ENCODE results near the gene MSI2.

The MSI2 gene

GRCh38 chr17:57585341-57586195 lies 329.2 kb downstream of the MSI2 start:
- TF ChIP-seq TCF12 (IDR thresholded peaks at IDR 0.05; ENCODE audit: low read depth) (no peak), CREB1 (IDR thresholded peaks at IDR 0.05; ENCODE audit: low read depth) (no peak), RAD21 (IDR thresholded peaks at IDR 0.05; ENCODE audit: low read depth) (no peak), USF1 (IDR thresholded peaks at IDR 0.05) (no peak), EP300 (IDR thresholded peaks at IDR 0.05; ENCODE audit: borderline replicate concordance) (no peak), TEAD4 (IDR thresholded peaks at IDR 0.05) (no peak), FOXM1 (IDR thresholded peaks at IDR 0.05; ENCODE audit: borderline replicate concordance, low read depth) (no peak), CEBPB (IDR thresholded peaks at IDR 0.05) (no peak), TAF1 (IDR thresholded peaks at IDR 0.05; ENCODE audit: low read depth) (no peak)

- TF ChIP-seq NFIC (IDR thresholded peaks at IDR 0.05) (no peak), TCF12 (IDR thresholded peaks at IDR 0.05; ENCODE audit: low read depth) (no peak), FOXM1 (IDR thresholded peaks at IDR 0.05; ENCODE audit: borderline replicate concordance, low read depth) (no peak), TAF1 (IDR thresholded peaks at IDR 0.05; ENCODE audit: low read depth) (no peak), ZBTB7A (IDR thresholded peaks at IDR 0.05; ENCODE audit: low read depth) (no peak), YY1 (IDR thresholded peaks at IDR 0.05; ENCODE audit: low read depth) (no peak), USF1 (IDR thresholded peaks at IDR 0.05) (no peak), CEBPB (IDR thresholded peaks at IDR 0.05) (no peak)
- TF ChIP-seq, protein P1, sequence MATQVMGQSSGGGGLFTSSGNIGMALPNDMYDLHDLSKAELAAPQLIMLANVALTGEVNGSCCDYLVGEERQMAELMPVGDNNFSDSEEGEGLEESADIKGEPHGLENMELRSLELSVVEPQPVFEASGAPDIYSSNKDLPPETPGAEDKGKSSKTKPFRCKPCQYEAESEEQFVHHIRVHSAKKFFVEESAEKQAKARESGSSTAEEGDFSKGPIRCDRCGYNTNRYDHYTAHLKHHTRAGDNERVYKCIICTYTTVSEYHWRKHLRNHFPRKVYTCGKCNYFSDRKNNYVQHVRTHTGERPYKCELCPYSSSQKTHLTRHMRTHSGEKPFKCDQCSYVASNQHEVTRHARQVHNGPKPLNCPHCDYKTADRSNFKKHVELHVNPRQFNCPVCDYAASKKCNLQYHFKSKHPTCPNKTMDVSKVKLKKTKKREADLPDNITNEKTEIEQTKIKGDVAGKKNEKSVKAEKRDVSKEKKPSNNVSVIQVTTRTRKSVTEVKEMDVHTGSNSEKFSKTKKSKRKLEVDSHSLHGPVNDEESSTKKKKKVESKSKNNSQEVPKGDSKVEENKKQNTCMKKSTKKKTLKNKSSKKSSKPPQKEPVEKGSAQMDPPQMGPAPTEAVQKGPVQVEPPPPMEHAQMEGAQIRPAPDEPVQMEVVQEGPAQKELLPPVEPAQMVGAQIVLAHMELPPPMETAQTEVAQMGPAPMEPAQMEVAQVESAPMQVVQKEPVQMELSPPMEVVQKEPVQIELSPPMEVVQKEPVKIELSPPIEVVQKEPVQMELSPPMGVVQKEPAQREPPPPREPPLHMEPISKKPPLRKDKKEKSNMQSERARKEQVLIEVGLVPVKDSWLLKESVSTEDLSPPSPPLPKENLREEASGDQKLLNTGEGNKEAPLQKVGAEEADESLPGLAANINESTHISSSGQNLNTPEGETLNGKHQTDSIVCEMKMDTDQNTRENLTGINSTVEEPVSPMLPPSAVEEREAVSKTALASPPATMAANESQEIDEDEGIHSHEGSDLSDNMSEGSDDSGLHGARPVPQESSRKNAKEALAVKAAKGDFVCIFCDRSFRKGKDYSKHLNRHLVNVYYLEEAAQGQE (IDR thresholded peaks at IDR 0.05; ENCODE audit: low read depth), result no peak
Measured at GRCh38 chr17:57586196-57586740, 329.9 kb downstream of the MSI2 start.

- TF ChIP-seq NFIC (IDR thresholded peaks at IDR 0.05), result no peak
Measured at GRCh38 chr17:57586742-57587141, 330.4 kb downstream of the MSI2 start.

DNA sequence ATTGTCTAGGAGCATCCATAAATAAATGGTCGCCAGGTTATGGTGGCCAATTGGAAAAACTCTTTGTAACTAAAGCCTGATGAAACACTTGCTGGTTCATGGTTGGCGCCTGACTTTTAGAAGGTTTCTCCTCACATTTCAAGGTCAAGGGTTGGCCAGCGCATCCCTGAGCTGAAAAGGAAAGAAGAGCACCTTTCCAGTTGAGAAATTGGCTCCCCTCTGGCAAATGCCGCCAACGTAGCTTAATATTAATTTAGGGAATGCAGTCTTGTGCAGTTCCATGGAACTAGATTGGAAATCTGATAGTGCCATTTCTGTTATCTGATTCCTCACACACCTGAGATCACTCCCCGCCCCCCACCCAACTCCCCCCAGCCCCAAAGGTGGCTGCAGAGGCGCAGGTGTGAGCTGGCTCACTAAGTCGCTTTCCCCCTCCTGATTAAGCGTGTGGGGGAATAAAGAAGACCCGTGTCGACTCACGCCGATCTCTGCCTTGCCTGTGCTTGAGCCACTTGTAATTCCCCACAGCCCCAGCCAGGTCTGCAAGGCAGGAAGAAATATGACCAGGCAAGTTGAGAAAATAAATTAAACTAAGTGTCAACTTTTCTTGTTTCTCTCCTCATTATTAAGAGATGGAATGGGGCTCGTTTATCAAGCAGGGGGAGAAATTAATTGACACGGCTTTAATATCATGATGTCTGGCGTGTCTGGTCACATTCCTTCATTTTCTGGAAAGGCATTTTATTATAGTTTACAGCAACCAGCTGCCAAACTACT lies 331.1 kb downstream of the MSI2 start:
- TF ChIP-seq TCF12 (IDR thresholded peaks at IDR 0.05; ENCODE audit: low read depth) (no peak), TEAD4 (IDR thresholded peaks at IDR 0.05) (no peak), TAF1 (IDR thresholded peaks at IDR 0.05; ENCODE audit: low read depth) (no peak), CREB1 (IDR thresholded peaks at IDR 0.05; ENCODE audit: low read depth) (no peak), CEBPB (IDR thresholded peaks at IDR 0.05) (no peak), EP300 (IDR thresholded peaks at IDR 0.05; ENCODE audit: borderline replicate concordance) (no peak), YY1 (IDR thresholded peaks at IDR 0.05; ENCODE audit: low read depth) (no peak), NFIC (IDR thresholded peaks at IDR 0.05) (no peak), EGR1 (IDR thresholded peaks at IDR 0.05) (no peak), FOXM1 (IDR thresholded peaks at IDR 0.05; ENCODE audit: borderline replicate concordance, low read depth) (no peak), USF1 (IDR thresholded peaks at IDR 0.05) (no peak), RAD21 (IDR thresholded peaks at IDR 0.05; ENCODE audit: low read depth) (no peak), ZBTB7A (IDR thresholded peaks at IDR 0.05; ENCODE audit: low read depth) (no peak)
- TF ChIP-seq, protein P2, sequence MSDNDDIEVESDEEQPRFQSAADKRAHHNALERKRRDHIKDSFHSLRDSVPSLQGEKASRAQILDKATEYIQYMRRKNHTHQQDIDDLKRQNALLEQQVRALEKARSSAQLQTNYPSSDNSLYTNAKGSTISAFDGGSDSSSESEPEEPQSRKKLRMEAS (IDR thresholded peaks at IDR 0.05), result no peak
- TF ChIP-seq, protein P1 (IDR thresholded peaks at IDR 0.05; ENCODE audit: low read depth), result no peak

GRCh38 chr17:57588086-57588485 lies 331.8 kb downstream of the MSI2 start:
- TF ChIP-seq RAD21 (IDR thresholded peaks at IDR 0.05; ENCODE audit: low read depth) (no peak), CREB1 (IDR thresholded peaks at IDR 0.05; ENCODE audit: low read depth) (no peak), TAF1 (IDR thresholded peaks at IDR 0.05; ENCODE audit: low read depth) (no peak), NFIC (IDR thresholded peaks at IDR 0.05) (no peak), FOXM1 (IDR thresholded peaks at IDR 0.05; ENCODE audit: borderline replicate concordance, low read depth) (no peak), ZBTB7A (IDR thresholded peaks at IDR 0.05; ENCODE audit: low read depth) (no peak), YY1 (IDR thresholded peaks at IDR 0.05; ENCODE audit: low read depth) (no peak), CEBPB (IDR thresholded peaks at IDR 0.05) (no peak), USF1 (IDR thresholded peaks at IDR 0.05) (no peak), EGR1 (IDR thresholded peaks at IDR 0.05) (no peak)
- TF ChIP-seq, protein P1 (IDR thresholded peaks at IDR 0.05; ENCODE audit: low read depth), result no peak
- TF ChIP-seq, protein P2 (IDR thresholded peaks at IDR 0.05), result no peak

Data from Ishikawa (cell line).